Endothelial cell of umbilical vein (primary cell): Measurements from ENCODE around the gene MSANTD2. TPM values are rescaled to one million over a fixed set of nuclear protein-coding genes. Genes with fewer than 3 reads are reported as not detected.

Source experiments
- BruUV-seq: library from RNA; stranded (reverse); fragments of 400-500 nt; replicated peaks from 2 replicates; lab custom pipeline; 2021; lab: Mats Ljungman, UMichigan
- CTCF ChIA-PET: fragments of 300-600, 350-600 bp; sonication (Branson Sonifier 250); formaldehyde crosslinking; loops from one replicate; lab custom pipeline; 2021; ENCODE audit warnings: antibody characterized with exemption, inconsistent platforms; lab: Charles Lee
- POLR2A ChIA-PET: fragments of 300-600, 350-600 bp; sonication (Branson Sonifier 250); formaldehyde crosslinking; loops from one replicate; lab custom pipeline; 2021; ENCODE audit warnings: antibody characterized with exemption, inconsistent platforms; lab: Charles Lee
- DNase-seq: peaks from one replicate; pipeline ENCODE4 v3.0.0-alpha.2; 2011; ENCODE audit warnings: low read depth, low spot score
- FAIRE-seq: peaks from 2 replicates; lab custom pipeline; 2011; peaks lifted over from hg19 to GRCh38; lab: Jason Lieb, UNC
- H2AFZ ChIP-seq: 2 replicates; pipeline ENCODE4 v1.6.0; 2012; ENCODE audit warnings: low read depth, low read length, control low read depth, inconsistent platforms
- H3K27ac ChIP-seq: 2 replicates; pipeline ENCODE4 v1.5.1; 2011; ENCODE audit warnings: low read depth, mild to moderate bottlenecking, control low read depth, low read length, moderate library complexity; ENCODE audit not compliant: insufficient read depth
- H3K27me3 ChIP-seq, 2 experiments: 2 replicates each; pipeline versions ENCODE4 v1.6.0 to v1.6.1; 2011; ENCODE audit warnings: low read length in 2 of 2, mixed read lengths in 1 of 2; ENCODE audit not compliant: control insufficient read depth in 2 of 2, insufficient read depth in 2 of 2
- H3K36me3 ChIP-seq, 2 experiments: 2 replicates in 1 of 2; 3 replicates in 1 of 2; pipeline ENCODE4 v1.5.1; 2011; ENCODE audit warnings: low read length in 2 of 2, mild to moderate bottlenecking in 1 of 2, moderate library complexity in 1 of 2; ENCODE audit not compliant: control insufficient read depth in 2 of 2, insufficient read depth in 2 of 2; ENCODE audit errors: extremely low read depth in 1 of 2
- H3K4me1 ChIP-seq: 3 replicates; pipeline ENCODE4 v1.5.1; 2011; ENCODE audit warnings: mild to moderate bottlenecking, low read length; ENCODE audit not compliant: control insufficient read depth, insufficient read depth; ENCODE audit errors: extremely low read depth
- H3K4me2 ChIP-seq: 2 replicates; pipeline ENCODE4 v1.6.1; 2011; ENCODE audit warnings: low read length, control low read depth, mixed read lengths; ENCODE audit not compliant: insufficient read depth
- H3K4me3 ChIP-seq, 3 experiments: fragments of 200-600 bp in 1 of 3; sonication (generic), shearing (Covaris generic) in 1 of 3; replicated peaks in 1 of 3; 2 replicates each; pipeline ENCODE4 v1.5.1; 2011 to 2016; ENCODE audit warnings: control low read depth in 3 of 3, low read length in 3 of 3, mild to moderate bottlenecking in 2 of 3, inconsistent platforms in 1 of 3, low read depth in 1 of 3, moderate library complexity in 1 of 3; ENCODE audit not compliant: insufficient read depth in 1 of 3
- H3K79me2 ChIP-seq: 2 replicates; pipeline ENCODE4 v1.6.0; 2012; ENCODE audit warnings: low read length, inconsistent platforms; ENCODE audit not compliant: control insufficient read depth, insufficient read depth
- H3K9ac ChIP-seq: replicated peaks from 2 replicates; pipeline ENCODE3; 2011; ENCODE audit warnings: low read length, control low read depth; ENCODE audit not compliant: insufficient read depth; ENCODE audit errors: extremely low read depth
- H3K9me1 ChIP-seq: replicated peaks from 3 replicates; pipeline ENCODE4 v1.6.0; 2011; ENCODE audit warnings: mild to moderate bottlenecking, low read length; ENCODE audit not compliant: control insufficient read depth, insufficient read depth; ENCODE audit errors: extremely low read depth
- H3K9me3 ChIP-seq: replicated peaks from 2 replicates; pipeline ENCODE4 v1.5.1; 2012; ENCODE audit warnings: low read length, inconsistent platforms; ENCODE audit not compliant: control insufficient read depth, insufficient read depth
- H4K20me1 ChIP-seq: replicated peaks from 2 replicates; pipeline ENCODE3; 2011; ENCODE audit warnings: mild to moderate bottlenecking, low read length; ENCODE audit not compliant: control insufficient read depth, insufficient read depth; ENCODE audit errors: extremely low read depth
- CTCF ChIP-seq, 2 donors: IDR thresholded peaks; 1 replicate in 1 of 2; 2 replicates in 1 of 2; pipeline ENCODE4 v1.5.1; 2011; ENCODE audit warnings: low read length in 2 of 2, mild to moderate bottlenecking in 2 of 2, moderate library complexity in 2 of 2, control low read depth in 1 of 2, inconsistent platforms in 1 of 2, low read depth in 1 of 2; ENCODE audit not compliant: insufficient read depth in 1 of 2; ENCODE audit errors: extremely low read depth in 1 of 2
- EZH2 ChIP-seq: IDR thresholded peaks from 2 replicates; pipeline ENCODE4 v1.6.1; 2012; ENCODE audit warnings: borderline replicate concordance, low read depth, mild to moderate bottlenecking, moderate library complexity, low read length, inconsistent platforms; ENCODE audit not compliant: severe bottlenecking
- FOS ChIP-seq: IDR thresholded peaks from 2 replicates; pipeline ENCODE4 v1.6.1; 2011; ENCODE audit warnings: mild to moderate bottlenecking, low read length, moderate library complexity, borderline replicate concordance; ENCODE audit not compliant: insufficient read depth
- GATA2 ChIP-seq: IDR thresholded peaks from 2 replicates; pipeline ENCODE4 v1.7.0; 2011; ENCODE audit warnings: low read depth, mild to moderate bottlenecking, moderate library complexity, mixed read lengths, low read length; ENCODE audit not compliant: insufficient read length, insufficient read depth
- JUN ChIP-seq: IDR thresholded peaks from 2 replicates; pipeline ENCODE4 v1.6.1; 2011; ENCODE audit warnings: borderline replicate concordance, low read depth; ENCODE audit not compliant: insufficient read length, insufficient read depth
- MAX ChIP-seq: IDR thresholded peaks from 2 replicates; pipeline ENCODE4 v1.6.1; 2011; ENCODE audit not compliant: insufficient read depth, insufficient read length
- MYC ChIP-seq: IDR thresholded peaks from one replicate; pipeline ENCODE4 v1.6.1; 2011; ENCODE audit warnings: mild to moderate bottlenecking, low read depth, low read length
- POLR2A ChIP-seq: IDR thresholded peaks from 2 replicates; pipeline ENCODE4 v1.6.1; 2012; ENCODE audit warnings: low read depth, mild to moderate bottlenecking, control low read depth, low read length
- POLR2AphosphoS5 ChIP-seq: IDR thresholded peaks from 2 replicates; pipeline ENCODE4 v1.6.1; 2012; ENCODE audit warnings: low read depth, mild to moderate bottlenecking, control low read depth, low read length, moderate library complexity; ENCODE audit not compliant: insufficient read depth
- dilution Hi-C: fragments of 300-500 bp; cut with MboI; formaldehyde crosslinking; loops from one replicate; pipeline ENCODE4 v1.15.0; 2019; ENCODE audit warnings: low sequenced_read_pairs; ENCODE audit not compliant: extremely low pct_ligation_motif_present
- intact Hi-C: fragments of 100-400 bp; cut with micrococcal nuclease; formaldehyde crosslinking; loops from one replicate; pipeline ENCODE4 v1.10.0; 2022
- polyA plus RNA-seq, 4 experiments: library from polyadenylated mRNA; depleted of rRNA in 3 of 4; stranded (reverse) in 3 of 4; unstranded in 1 of 4; fragments of >200 nt; gene quantifications; 2 replicates each; pipeline versions ENCODE4 v1.2.1 to v1.2.3, GENCODE V29; 2011 to 2012; ENCODE audit warnings: missing spikeins in 1 of 4
- total RNA-seq: library from RNA; stranded (reverse); gene quantifications from 2 replicates; pipeline ENCODE4 v1.2.3, GENCODE V29; 2021

The MSANTD2 gene
- total and polyA plus RNA-seq, 2 donors (not counting 3 experiments of a cell fraction or from before 2014, with no cell fraction given) = 5.5 to 23.2 TPM

- Histone ChIP-seq H2AFZ (no peak overlapping the region), H3K9ac (no peak overlapping the region), H4K20me1 (no peaks in the 10 kb centered on the region), H3K79me2 (peaks cover 32% of the 10 kb centered on the region), H3K27me3 (no peaks in the 10 kb centered on the region), H3K4me3 (no peak overlapping the region), H3K9me3 (no peaks in the 10 kb centered on the region), H3K36me3 (peaks cover 23 to 38% of the 10 kb centered on the region in 2 experiments), H3K4me1 (peaks cover 76% of the 10 kb centered on the region), H3K27ac (peak overlapping the region; percentile 35), H3K9me1 (no peaks in the 10 kb centered on the region), H3K4me2 (no peak overlapping the region)
- FAIRE-seq (no peak), DNase-seq (no peak)
- CTCF ChIA-PET = interaction anchor here (0.9 to 16.9 kb wide), 8 partner anchors 7 to 123 kb away, joined by 3 to 301 read pairs (median 8); partner anchors contain the start of gene ESAM
- no TSS peak for BruUV-seq
- intact Hi-C loops = no loop called here
- POLR2A ChIA-PET = interaction anchor here (0.8 to 1.8 kb wide), 5 partner anchors 9 to 123 kb away, joined by 3 to 7 read pairs (median 3); no protein-coding TSS in a partner anchor
- no peak for TF ChIP-seq POLR2A
- TF ChIP-seq GATA2 = no peak
- no peak for TF ChIP-seq CTCF (IDR thresholded peaks at IDR 0.05; ENCODE audit: extremely low read depth in 1 of 2, insufficient read depth in 1 of 2, low read depth in 1 of 2, low read length in 2 of 2)
- TF ChIP-seq MYC = no peak
- no peak for TF ChIP-seq EZH2
- TF ChIP-seq MAX = no peak
- no peak for TF ChIP-seq POLR2AphosphoS5
- no peak for TF ChIP-seq JUN
- TF ChIP-seq FOS = no peak
- dilution Hi-C loops = no loop called here
Measured at GRCh38 chr11:124753624-124754023, 46.6 kb downstream of the MSANTD2 start.
